Measurements from ENCODE around the gene GRHL3. TPM values are rescaled to one million over a fixed set of nuclear protein-coding genes. Genes with fewer than 3 reads are reported as not detected.

Gene GRHL3
- total and polyA plus RNA-seq, 4 donors, result 0.23 to 0.95 (median 0.35) TPM

DNA sequence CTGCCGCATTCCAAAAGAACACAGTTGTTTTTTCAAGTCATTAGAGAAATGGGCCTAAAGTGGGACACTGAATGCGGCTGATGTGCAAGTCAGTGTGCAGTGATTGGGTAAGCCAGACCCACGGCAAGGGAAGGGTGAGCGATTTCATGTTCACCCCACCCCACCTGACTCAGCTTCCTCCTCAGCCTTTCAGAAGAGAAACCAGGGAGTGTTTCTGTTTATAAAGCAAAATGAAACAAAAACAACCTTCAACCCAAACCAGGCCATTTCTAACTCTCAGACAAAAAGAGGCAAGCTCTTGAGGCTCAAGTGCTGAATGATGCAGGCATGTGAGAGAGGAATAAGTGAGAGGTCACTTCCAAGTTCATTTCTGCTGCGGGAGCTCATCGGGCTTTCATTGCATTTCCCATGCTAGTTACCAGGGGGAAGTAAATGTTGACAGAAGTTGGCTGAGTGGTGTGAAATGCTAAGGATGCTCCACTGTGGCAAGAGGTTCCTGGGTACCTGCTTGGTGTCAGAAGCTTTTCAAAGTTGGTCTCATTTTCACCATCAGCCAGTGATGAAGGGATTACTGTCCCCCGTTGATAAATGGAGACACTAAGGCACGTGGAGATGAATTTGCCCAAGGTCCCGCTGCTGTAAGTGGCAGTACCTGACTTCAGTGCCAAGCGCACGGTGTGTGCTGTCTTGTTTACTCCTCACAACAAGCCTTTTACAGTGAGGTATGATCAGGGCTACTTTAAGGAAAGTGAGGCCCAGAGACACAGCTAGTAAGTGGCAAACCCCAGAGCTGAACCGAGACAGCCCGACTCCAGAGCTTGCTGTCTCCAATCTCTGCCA, 65.3 kb downstream of the GRHL3 start:
- peak; percentile 29 to 63 (median 60) for DNase-seq
- 61 to 64% methylated on average over 13 of the region's 13 CpGs for WGBS, 2 donors
- TF ChIP-seq, protein P1, sequence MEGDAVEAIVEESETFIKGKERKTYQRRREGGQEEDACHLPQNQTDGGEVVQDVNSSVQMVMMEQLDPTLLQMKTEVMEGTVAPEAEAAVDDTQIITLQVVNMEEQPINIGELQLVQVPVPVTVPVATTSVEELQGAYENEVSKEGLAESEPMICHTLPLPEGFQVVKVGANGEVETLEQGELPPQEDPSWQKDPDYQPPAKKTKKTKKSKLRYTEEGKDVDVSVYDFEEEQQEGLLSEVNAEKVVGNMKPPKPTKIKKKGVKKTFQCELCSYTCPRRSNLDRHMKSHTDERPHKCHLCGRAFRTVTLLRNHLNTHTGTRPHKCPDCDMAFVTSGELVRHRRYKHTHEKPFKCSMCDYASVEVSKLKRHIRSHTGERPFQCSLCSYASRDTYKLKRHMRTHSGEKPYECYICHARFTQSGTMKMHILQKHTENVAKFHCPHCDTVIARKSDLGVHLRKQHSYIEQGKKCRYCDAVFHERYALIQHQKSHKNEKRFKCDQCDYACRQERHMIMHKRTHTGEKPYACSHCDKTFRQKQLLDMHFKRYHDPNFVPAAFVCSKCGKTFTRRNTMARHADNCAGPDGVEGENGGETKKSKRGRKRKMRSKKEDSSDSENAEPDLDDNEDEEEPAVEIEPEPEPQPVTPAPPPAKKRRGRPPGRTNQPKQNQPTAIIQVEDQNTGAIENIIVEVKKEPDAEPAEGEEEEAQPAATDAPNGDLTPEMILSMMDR (IDR thresholded peaks at IDR 0.05; ENCODE audit: control extremely low read depth, extremely low read depth), result no peak
- peak overlapping the region in 1 of 2 donors; percentile 84 for H3K27ac ChIP-seq (ENCODE audit: low read depth in 1 of 2, low read length in 1 of 2)
- no peaks in the 10 kb centered on the region for H3K9me3 ChIP-seq (ENCODE audit: control insufficient read depth in 4 of 4, insufficient read depth in 3 of 4, low read length in 3 of 4)
- peaks cover 0 to 16% (median 10%) of the 10 kb centered on the region in 5 donors for H3K4me1 ChIP-seq (ENCODE audit: control insufficient read depth in 5 of 5, insufficient read depth in 5 of 5, low read length in 5 of 5)
- H3K27me3 ChIP-seq (ENCODE audit: control insufficient read depth in 3 of 3, insufficient read depth in 3 of 3, low read length in 2 of 3), result no peaks in the 10 kb centered on the region
- H3K9ac ChIP-seq (ENCODE audit: insufficient read depth in 1 of 2, low read length in 2 of 2), result no peak overlapping the region
- H3K36me3 ChIP-seq (ENCODE audit: control insufficient read depth in 4 of 4, insufficient read depth in 4 of 4, low read length in 4 of 4), result peaks cover 0 to 2% (median 0%) of the 10 kb centered on the region in 4 donors
- ATAC-seq (ENCODE audit: insufficient read depth, low FRiP score), result peak; percentile 78
- no peak overlapping the region for H3K4me3 ChIP-seq

DNA sequence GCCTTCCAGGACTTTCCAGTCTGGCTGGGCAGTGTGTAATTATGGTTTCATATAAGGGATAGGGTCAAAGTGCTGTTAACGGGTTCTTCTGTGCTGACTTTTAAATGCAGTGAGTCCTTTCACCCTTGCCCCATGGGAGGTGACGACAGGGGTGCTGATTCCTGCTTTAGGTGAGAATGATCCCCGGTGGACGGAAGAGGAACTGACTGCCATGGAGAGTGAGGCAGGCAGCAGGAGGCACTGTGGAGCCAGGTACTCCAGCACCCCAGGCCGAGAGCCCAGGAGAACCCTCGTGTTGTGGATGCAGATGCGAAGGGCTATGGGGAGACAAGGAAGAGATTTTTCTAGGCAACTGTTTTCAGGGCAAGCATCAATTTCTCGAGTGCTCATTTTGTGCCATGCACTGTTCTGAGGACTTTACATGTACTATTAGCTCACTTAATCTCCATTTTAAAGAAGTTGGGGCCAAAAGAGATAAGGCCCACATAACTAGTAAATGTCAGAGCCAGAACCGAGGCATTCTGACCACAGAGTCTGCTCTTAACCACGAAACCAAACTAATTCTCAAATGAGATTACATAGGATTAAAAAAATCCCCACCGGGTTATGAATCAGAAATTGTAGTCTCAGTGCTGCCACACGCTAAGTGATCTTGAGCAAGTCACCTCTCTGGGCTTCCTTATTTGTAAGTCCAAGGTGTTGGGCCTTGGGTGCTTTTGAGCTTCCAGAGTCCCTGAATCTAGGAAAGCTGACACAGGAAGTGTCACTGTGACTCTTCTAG, 66.2 kb downstream of the GRHL3 start:
- DNase-seq (no peak), ATAC-seq (ENCODE audit: insufficient read depth, low FRiP score) (no peak)
- peak overlapping the region in 1 of 2 donors; percentile 84 for H3K27ac ChIP-seq (ENCODE audit: low read depth in 1 of 2, low read length in 1 of 2)
- TF ChIP-seq, protein P1 (IDR thresholded peaks at IDR 0.05; ENCODE audit: control extremely low read depth, extremely low read depth), result no peak
- peaks cover 0 to 2% (median 0%) of the 10 kb centered on the region in 4 donors for H3K36me3 ChIP-seq (ENCODE audit: control insufficient read depth in 4 of 4, insufficient read depth in 4 of 4, low read length in 4 of 4)
- 82 to 83% methylated on average over 12 of the region's 12 CpGs for WGBS, 2 donors
- no peaks in the 10 kb centered on the region for H3K9me3 ChIP-seq (ENCODE audit: control insufficient read depth in 4 of 4, insufficient read depth in 3 of 4, low read length in 3 of 4)
- no peak overlapping the region for H3K9ac ChIP-seq (ENCODE audit: insufficient read depth in 1 of 2, low read length in 2 of 2)
- H3K4me3 ChIP-seq, result no peak overlapping the region
- H3K27me3 ChIP-seq (ENCODE audit: control insufficient read depth in 3 of 3, insufficient read depth in 3 of 3, low read length in 2 of 3), result no peaks in the 10 kb centered on the region
- H3K4me1 ChIP-seq (ENCODE audit: control insufficient read depth in 5 of 5, insufficient read depth in 5 of 5, low read length in 5 of 5), result peaks cover 0 to 16% (median 10%) of the 10 kb centered on the region in 5 donors

DNA sequence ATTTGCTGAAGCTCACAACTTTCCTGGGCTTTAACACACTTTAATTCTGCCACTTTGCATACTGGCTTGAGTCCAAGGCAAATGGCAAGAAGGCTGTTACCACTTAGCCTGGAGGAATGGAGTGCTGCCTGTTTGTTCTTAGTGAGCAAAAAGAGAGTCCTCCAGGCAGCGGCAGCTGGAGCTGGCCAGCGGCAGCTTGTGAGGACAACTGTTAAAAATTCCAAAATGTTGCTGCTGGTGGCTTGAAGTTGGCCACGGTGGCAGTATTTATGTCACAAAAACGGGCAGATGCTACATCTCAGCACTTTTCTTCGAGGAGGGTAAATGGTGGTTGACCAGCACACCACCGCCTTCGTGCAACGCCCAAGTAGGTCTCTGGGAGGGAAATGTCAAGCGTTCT, 67.1 kb downstream of the GRHL3 start:
- TF ChIP-seq, protein P1 (IDR thresholded peaks at IDR 0.05; ENCODE audit: control extremely low read depth, extremely low read depth), result no peak
- Histone ChIP-seq H3K4me1 (ENCODE audit: control insufficient read depth in 5 of 5, insufficient read depth in 5 of 5, low read length in 5 of 5) (peaks cover 0 to 17% (median 10%) of the 10 kb centered on the region in 5 donors), H3K27ac (ENCODE audit: low read depth in 1 of 2, low read length in 1 of 2) (no peak overlapping the region)

More for the DNA sequence above, 67.1 kb downstream of the GRHL3 start:
- no peak for ATAC-seq (ENCODE audit: insufficient read depth, low FRiP score)
- Histone ChIP-seq H3K9me3 (ENCODE audit: control insufficient read depth in 4 of 4, insufficient read depth in 3 of 4, low read length in 3 of 4) (no peaks in the 10 kb centered on the region), H3K9ac (ENCODE audit: insufficient read depth in 1 of 2, low read length in 2 of 2) (no peak overlapping the region), H3K36me3 (ENCODE audit: control insufficient read depth in 4 of 4, insufficient read depth in 4 of 4, low read length in 4 of 4) (peaks cover 0 to 2% (median 0%) of the 10 kb centered on the region in 4 donors), H3K27me3 (ENCODE audit: control insufficient read depth in 3 of 3, insufficient read depth in 3 of 3, low read length in 2 of 3) (no peaks in the 10 kb centered on the region), H3K4me3 (no peak overlapping the region)
- peak; percentile 76 to 86 (median 76) for DNase-seq
- 70 to 89% methylated on average over 9 of the region's 9 CpGs for WGBS, 2 donors
